GM21515 (cell line): Measurements from ENCODE around the gene ATP1A1.

Source experiments
- ATAC-seq: cut with Tn5 transposase; IDR thresholded peaks from one replicate; pipeline ENCODE4 v1.9.1; 2021; ENCODE audit not compliant: unreplicated experiment

Gene ATP1A1

GRCh38 chr1:116372651-116373430 lies at the start of gene ATP1A1:
ATP1A1 (plus strand) TSS chr1:116373244; CDS start chr1:116373512, 268 bp downstream.
- peak; percentile 74 for ATAC-seq

GRCh38 chr1:116323491-116323890 lies 49.6 kb upstream of the ATP1A1 start:
- ATAC-seq, result no peak

GRCh38 chr1:116324411-116324810 lies 48.6 kb upstream of the ATP1A1 start:
- no peak for ATAC-seq

GRCh38 chr1:116325104-116325503 lies 47.9 kb upstream of the ATP1A1 start:
- ATAC-seq, result no peak

GRCh38 chr1:116325922-116326321 lies 47.1 kb upstream of the ATP1A1 start:
- no peak for ATAC-seq

GRCh38 chr1:116326486-116326885 lies 46.6 kb upstream of the ATP1A1 start:
- ATAC-seq, result no peak

- no peak for ATAC-seq
These were observed 44.4 kb upstream of the ATP1A1 start for GRCh38 chr1:116328671-116329070.

- no peak for ATAC-seq
These were observed 43.3 kb upstream of the ATP1A1 start for GRCh38 chr1:116329524-116330341.

GRCh38 chr1:116330342-116330652 lies 42.7 kb upstream of the ATP1A1 start:
- no peak for ATAC-seq

GRCh38 chr1:116330846-116331245 lies 42.2 kb upstream of the ATP1A1 start:
- no peak for ATAC-seq

- ATAC-seq, result no peak
These were observed 41.5 kb upstream of the ATP1A1 start for GRCh38 chr1:116331523-116331922.

- no peak for ATAC-seq
These were observed 40.6 kb upstream of the ATP1A1 start for GRCh38 chr1:116332451-116332850.

- no peak for ATAC-seq
These were observed 39.7 kb upstream of the ATP1A1 start for GRCh38 chr1:116333171-116334014.

GRCh38 chr1:116334015-116334547 lies 39.0 kb upstream of the ATP1A1 start:
- no peak for ATAC-seq

GRCh38 chr1:116334868-116335635 lies 38.0 kb upstream of the ATP1A1 start:
- no peak for ATAC-seq

- ATAC-seq, result no peak
These were observed 37.0 kb upstream of the ATP1A1 start for GRCh38 chr1:116335850-116336624.

- ATAC-seq, result no peak
These were observed 35.6 kb upstream of the ATP1A1 start for GRCh38 chr1:116337398-116337797.

- ATAC-seq, result no peak
These were observed 34.6 kb upstream of the ATP1A1 start for GRCh38 chr1:116338400-116338799.

- ATAC-seq, result no peak
These were observed 32.4 kb upstream of the ATP1A1 start for GRCh38 chr1:116340506-116341231.
